GM18499 (cell line): ENCODE results near the gene ZRANB3.
"Not testable (repeated sequence)": the region's sequence is repeated elsewhere in the genome, so short reads cannot be mapped to it uniquely, and the experiment has no call there.

Experiments
- ATAC-seq: cut with Tn5 transposase; IDR thresholded peaks from one replicate; pipeline ENCODE4 v1.9.1; 2021; ENCODE audit warnings: moderate number of reproducible peaks; ENCODE audit not compliant: insufficient read depth, unreplicated experiment

ZRANB3 gene

DNA sequence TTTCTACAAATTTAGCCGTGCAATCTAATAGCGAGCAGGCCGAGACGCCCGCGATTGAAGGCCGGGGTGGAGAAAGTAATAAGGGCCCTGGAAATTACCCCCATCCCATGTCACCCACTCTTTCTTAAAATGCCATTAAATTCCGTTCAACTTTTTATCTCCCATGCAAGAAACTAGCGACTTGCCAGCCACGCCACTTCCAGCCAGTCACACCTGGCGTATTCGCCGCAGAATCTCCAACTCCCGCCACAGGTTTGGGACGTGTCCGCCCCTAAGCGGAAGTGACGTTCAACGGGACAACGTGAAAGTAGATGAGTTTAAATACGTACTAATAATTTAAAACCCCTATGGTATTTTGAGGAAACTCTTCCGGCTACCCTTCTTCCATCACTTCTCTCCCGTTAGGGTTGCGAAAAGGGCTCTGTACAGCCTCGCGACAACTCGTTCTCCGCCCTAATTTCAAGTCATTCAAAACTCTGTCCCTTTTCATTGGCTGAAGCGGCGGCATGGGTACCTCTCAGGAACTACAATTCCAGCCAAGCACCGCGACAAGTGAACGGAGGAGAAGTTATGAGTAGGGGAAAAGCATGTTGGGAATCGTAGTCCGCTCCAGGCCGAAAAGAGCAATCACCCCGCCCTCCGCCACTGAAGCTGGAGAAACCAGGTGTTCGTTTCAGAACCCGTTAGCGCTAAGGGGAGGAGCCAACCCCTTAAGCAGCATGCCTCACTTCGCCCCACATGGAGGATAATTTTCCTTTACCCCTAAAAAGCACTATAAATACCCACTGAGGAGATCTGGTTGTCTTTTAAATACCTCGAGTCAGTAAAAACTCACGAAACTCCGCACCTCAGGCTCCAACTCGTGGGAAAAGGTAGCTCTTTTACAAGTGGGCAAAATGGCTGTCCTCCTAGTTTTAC lies at the start of gene ZRANB3:
TSS of gene ZRANB3 (minus strand) at position 906 of the 918 bp plus-strand sequence.
- ATAC-seq: peak; percentile 40

DNA sequence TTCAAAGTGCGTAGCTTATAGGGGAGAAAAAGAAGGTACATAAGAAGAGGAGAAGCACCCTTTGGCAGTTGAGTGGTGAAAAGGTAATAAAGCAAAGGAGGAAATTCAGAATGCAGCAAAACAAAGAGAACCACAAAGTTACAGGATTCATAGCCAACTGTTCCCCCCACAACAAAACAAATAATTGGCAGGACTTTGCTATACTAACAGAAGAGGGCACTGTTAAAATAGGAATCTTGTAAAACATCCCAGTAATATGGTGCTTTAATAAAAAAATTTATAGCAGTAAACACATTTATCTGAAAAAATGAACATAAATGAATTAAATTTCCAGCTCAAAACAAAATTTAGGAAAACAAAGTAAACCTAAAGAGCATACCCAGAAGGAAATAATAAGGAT lies 42.6 kb upstream of the ZRANB3 start:
- ATAC-seq: no peak

DNA sequence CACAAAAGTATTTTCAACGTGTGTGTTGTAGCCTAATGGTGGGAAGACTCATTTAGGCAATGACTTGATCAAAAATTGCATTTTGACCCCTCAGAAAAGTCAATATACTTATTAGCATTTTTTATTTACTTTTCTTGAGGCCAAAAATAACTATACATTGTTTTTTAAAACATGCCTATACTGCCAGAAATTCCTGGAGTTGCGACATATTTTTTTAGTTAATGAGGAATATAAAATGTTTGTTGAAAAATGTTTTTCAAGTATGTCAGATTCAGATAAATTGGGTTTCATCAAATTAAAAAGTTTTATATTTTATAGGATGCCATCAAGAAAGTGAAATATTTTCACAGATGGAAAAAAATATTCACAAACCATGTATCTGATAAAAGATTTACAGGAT lies 39.9 kb upstream of the ZRANB3 start:
- no peak for ATAC-seq

DNA sequence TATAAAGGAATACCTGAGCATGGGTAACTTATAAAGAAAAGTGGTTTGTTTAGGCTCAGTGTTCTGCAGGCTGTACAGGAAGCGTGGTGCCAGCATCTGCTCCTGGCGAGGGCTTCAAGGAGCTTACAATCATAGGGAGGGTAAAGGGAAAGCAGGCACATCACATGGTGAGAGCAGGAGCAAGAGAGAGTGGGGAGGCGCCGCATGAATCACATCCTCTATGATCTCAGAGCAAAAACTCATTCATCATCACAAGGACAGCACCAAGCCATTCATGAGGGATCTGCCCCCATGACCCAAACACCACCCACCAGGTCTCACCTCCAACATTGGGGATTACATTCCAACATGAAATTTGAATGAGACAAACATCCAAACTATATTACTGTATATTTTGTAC lies 32.8 kb upstream of the ZRANB3 start:
- no peak for ATAC-seq

DNA sequence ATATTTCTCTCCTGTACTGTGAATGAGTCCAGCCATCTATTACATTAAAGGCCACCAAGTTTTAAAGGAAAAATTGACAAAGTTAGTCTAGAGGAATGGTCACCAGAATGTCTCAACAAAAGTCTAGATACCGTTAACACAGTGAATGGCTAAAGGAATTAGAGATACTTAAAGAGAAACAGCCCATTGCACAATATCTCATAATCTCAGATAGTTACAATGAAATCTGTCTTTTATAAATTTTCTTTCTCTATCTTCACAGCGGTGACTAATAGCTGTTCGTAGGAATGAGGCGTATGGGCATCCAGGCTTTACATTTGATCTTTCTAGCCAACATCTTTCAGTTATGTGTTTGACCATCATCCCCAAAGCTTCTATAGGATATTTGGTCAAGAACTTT lies 30.9 kb upstream of the ZRANB3 start:
- no peak for ATAC-seq

DNA sequence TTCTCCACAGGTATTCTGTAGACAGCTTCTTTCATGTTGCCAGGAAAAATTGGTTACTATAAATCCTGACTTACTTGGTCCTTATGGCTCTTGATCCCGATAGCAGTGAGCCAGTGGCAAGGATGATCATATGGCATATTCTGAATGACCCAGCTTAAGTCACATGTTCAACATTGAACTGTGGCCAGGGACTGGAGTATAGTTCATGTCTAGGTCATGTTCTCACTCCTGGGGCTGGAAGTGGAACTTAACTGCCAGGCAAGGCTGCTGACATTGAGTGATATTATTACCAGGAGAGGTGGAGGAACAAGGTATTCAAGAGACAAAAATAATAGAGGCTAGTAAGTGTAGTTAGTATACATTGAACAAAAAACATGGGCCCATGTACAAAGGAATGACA lies 26.5 kb upstream of the ZRANB3 start:
- no peak for ATAC-seq

DNA sequence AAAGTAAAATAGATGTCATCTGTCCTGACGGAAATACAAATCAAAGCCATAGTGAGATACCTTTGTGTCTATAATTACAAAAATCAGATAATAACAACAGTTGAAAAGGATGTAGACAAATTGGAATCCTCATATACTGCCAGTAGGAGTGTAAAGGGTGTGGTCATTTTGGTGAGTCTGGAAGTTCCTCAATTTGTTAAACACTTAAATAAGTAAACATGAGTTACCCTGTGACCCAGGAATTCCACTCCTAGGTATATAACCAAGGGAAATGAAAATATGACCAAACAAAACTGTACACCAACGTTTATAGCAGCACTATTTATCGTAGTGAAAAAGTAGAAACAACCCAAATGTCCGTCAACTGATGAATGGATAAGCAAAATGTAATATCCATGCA lies 24.3 kb upstream of the ZRANB3 start:
- no peak for ATAC-seq

DNA sequence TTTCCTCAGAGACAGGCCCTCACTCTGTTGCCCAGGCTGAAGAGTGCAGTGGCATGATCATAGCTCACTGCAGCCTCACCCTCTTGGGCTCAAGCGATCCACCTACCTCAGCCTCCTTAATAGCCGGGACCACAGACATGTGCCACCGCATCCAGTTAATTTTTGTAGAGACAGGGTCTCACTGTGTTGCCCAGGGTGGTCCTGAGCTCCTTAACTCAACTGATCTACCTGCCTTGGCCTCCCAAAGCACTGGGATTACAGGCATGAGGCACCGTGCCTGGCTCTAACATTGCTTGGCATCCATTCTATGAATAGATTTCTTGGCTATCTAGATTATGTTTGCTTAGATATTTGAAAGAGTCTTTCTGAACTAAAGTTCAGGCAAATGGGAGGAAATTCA lies 21.9 kb upstream of the ZRANB3 start:
- no peak for ATAC-seq

DNA sequence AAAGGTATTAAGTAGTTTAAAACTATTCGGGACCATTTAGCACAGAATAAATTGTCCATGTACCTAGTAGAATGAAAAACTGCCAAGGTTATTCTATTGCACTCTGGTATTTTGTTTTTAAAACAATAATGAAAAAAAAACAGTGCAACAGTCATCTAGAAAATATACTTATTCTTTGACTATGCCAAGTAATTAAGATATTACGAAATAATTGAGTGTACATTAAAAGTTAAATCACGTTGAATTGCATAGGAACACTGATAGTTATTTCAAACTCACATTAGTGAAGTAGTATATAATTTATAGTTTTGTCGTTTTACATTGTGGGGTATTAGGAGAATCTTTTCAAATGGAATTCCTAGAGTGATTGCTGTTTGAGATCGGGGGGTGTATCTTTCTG lies 20.3 kb upstream of the ZRANB3 start:
- no peak for ATAC-seq

DNA sequence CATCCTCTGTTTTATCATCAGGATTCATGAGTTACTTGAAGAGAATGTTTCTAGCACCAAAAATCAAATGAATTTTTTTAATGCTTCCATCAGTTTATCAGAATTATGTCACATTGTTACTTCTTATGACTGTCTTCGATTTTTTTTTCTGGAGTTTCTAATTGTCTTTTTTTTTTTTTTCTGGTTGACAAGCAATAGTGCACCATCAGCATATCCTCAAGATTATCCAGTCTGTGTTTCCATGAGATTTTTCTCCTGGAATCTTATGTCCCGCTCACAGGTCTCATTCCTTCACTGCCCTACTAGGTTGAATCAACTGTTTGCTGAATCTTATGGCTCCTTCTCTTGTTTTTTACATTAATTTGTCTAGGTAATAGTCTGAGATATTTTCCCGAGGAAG lies 16.3 kb upstream of the ZRANB3 start:
- no peak for ATAC-seq

DNA sequence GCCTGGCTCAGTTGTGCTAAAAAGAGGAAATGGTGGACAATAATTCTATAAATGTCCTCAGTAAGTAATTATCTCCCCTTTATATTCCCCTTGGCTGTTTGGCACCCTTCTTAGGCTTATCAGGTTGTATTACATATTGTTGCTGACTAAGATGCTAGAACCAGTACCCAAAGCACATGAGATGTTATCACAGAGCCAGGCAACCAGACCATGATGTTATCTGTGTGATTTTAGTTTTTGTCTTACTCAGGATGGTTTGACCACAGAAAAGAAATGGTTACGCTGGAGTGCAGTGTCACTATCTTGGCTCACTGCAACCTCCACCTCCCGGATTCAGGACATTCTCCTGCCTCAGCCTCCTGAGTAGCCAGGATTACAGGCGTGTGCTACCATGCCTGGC lies 15.4 kb upstream of the ZRANB3 start:
- ATAC-seq: no peak

DNA sequence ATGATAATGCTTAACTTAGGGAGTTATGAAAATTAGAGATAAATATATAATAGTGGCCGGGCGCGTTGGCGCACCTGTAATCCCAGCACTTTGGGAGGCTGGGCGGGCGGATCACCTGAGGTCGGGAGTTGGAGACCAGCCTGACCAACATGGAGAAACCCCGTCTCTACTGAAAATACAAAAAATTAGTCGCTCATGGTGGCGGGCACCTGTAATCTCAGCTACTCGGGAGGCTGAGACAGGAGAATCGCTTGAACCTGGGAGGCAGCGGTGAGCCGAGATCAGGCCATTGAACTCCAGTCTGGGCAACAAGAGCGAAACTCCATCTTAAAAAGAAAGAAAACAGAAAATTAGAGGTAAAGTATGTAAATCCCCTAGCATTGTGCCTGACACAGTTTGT lies 2.5 kb upstream of the ZRANB3 start:
- ATAC-seq: not testable (repeated sequence)

DNA sequence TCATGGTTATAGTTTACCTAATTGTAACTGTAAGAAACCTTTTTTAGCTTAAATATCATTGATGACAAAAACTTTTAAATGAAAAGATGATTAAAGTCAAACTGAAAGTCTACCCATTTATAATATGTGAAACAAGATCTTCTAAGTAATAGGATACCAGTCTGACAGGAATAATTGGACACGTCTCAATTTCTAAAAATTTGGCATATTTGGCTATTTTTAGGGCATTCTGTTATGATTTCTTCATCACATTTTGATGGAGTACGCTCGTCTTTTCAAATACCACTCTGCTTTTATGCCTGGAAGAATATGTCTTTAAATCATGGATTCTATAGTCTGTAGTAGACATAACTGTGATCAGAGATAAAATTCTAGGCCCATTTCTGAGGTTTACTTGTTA lies 1.6 kb upstream of the ZRANB3 start:
- ATAC-seq: no peak

DNA sequence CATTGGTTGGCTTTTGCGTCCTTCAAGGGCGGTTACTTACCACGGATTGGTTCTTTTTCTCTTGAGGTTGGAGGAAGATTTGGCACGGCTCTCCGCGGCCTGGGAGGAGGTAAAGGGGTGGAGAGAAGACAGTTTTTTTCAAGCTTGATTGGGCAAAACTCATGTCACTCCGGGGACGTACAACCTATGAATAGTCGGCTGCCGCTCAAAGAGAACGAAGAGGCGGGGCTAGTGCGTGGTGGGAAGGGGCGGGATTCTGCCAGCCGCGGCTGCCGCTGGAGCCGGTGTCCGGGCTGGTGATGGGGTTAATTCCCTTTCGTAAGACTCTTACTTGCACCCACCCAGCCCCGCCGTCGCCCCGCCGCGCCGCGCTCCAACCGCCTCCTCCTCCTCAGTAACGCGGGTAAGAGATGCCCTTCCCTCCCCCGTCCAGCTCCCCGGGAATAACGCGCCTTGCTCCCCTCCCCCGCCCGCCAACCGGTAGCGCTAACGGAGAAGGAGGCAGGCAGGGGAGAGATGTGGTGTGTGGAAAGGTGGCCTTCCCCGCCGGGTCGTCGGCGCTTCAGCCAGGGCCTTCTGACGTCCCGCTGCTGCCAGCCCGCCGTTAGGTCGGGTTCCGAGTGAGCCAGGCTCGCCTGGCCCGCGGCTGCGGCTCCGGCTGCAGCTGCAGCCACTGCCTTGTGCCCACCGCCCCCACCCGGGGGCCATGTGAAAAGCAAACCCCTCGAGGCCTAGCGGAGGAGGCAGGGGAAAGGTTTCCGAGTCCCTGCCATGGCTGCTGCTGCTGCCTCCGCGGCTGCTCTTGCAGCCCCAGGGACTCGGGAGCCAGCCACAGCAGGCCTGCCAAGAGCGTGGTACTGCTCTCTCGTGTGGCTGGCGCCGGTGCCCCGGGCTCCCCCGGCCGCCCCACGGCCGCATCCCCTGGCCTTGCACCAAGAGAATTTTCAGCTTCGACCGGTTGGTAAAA lies 496 bp upstream of the ZRANB3 start, which contains the start of gene R3HDM1:
TSS of gene R3HDM1 (plus strand) at position 254 of the 967 bp plus-strand sequence. CDS start 73,362 bp downstream, outside the sequence.
- peak; percentile 81 for ATAC-seq

DNA sequence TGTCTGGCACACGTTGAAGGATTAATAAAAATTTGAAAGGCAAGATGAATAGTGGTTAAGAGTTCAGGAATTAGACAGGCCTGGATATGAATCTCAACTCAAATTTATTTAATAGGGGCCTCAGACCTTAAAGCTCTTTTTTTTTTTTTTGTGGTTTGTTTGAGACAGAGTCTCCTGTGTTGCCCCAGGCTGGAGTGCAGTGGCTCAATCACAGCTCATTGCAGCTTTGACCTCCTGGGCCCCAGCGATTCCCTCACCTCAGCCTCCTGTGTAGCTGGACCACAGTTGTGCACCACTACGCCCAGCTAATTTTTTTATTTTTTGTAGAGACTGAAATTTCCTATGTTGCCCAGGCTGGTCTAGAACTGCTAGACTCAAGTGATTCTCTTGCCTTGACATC lies 3.0 kb downstream of the ZRANB3 start:
- no peak for ATAC-seq

DNA sequence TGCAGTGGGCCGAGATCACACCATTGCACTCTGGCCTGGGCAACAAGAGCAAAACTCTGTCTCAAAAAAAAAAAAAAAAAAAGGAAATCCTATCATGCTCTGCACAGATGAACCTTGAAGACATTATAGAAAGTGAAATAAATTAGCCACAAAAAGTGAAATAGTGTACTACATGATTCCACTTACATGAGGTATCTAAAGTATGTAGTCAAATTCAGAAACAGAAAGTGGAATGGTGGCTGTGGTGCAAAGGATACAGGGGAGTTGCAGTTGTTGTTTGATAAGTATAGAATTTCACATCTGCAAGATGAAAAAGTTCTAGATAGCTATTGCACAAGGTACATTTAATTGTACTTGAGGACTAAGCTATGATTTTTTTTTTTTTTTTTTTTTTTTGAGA lies 5.2 kb downstream of the ZRANB3 start:
- no peak for ATAC-seq

DNA sequence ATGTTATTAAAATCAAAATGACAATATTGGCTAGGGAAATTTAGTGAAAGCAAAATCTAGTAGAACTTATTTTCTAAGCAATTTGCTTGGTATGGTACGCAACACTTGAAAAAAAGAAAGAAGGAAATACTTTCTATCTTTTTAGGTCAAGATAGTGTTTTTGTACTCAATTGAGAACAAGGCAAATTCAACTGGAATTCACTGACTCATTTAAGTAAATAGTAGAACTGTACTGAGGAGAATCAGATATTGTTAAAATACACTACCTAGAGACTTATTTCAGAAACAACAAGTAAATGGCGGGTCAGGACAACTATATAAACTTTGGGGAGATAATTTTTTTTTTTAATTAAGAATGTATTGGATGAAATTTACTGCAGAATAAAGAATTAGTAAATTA lies 18.9 kb downstream of the ZRANB3 start:
- ATAC-seq: no peak

DNA sequence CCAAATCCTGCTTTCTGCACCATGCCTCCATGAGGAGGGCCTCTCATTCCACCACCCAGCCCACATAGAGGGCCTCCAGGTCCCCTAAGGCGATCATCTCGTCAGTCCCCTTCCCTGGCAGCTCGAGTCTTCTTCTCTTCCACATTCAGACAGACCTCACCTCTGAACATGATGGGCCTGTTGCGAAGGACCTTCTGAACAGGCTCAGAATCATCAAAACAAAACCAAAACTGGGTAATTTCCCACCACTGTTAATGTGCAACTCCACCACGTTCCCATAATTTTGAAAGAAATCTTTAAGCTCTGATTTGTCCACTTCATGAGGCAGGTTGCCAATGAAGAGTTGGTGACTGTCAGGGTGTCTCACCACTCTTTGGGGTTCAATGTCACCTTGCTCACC lies 20.4 kb downstream of the ZRANB3 start:
- no peak for ATAC-seq

DNA sequence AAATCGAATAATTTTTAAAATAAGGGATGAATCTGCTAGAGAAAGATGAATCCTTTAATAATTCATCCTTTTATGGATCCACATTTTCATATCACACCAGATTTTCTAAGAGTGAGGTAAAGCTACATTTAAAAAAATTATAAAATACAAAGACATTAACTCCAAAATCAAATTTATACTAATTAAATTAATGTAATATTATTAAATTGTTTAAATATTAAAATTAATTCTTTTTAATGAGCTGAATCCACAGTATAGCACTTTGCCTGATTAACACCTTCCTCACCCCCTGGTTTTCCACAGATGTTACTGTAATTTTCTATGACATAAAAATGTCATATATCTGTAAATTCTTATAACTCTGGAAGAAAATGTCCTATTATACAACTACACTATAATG lies 26.2 kb downstream of the ZRANB3 start:
- no peak for ATAC-seq

DNA sequence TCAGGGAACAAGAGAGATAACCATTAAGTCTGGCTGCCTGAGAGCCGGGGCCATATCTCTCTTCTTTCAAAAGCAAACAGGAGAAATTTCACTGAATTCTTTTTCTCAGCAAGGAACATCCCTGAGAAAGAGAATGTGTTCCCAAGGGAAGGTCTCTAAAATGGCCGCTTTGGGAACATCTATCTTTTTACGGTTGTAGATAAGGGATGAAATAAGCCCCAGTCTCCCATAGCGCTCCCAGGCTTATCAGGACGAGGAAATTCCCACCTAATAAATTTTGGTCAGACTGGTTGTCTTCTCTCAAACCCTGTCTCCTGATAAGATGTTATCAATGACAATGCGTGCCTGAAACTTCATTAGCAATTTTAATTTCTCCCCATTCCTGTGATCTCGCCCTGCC lies 32.4 kb downstream of the ZRANB3 start:
- not testable (repeated sequence) for ATAC-seq

DNA sequence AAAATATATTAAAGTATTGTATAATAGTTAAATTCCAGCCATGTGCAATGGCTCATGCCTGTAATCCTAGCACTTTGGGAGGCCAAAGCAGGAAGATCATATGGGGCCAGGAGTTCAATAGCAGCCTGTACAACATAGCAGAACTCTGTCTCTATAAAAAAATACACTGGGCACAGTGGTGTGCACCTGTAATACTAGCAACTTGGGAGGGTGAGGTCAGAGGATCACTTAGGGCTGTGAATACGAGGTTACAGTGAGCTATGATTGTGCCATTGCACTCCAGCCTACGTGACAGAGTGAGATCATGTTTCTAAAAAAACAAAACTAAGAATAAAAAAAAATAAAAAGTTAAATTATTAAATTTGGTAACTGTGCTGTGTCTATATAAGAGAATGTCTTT lies 36.1 kb downstream of the ZRANB3 start:
- no peak for ATAC-seq
